ENCODE results near the gene RPRD1A.

Gene RPRD1A

DNA sequence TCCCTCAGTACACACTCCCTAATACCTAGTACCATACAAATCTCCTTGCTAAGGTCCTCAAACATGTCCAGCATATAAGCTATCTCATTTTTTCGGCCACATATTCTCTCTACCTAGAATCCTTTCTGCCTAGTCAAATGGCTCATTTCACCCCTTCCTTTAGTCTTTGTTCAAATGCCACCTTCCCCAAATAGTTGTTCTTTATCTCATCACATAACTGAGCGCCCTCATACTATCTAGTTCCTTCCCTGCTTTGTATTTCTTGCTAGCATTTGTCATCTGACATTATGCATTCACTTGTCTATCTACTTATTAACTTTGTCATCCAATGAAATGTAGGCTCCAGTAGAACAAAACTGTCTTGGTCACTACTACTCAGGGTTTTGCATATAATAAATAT lies 35.5 kb downstream of the RPRD1A start:
- Histone ChIP-seq H3K4me3 (replicated peaks; ENCODE audit: insufficient read depth, low read length) (no peak overlapping the region), H3K27ac (replicated peaks) (no peak overlapping the region), H3K27me3 (ENCODE audit: insufficient read depth, poor library complexity, severe bottlenecking) (no peaks in the 10 kb centered on the region)
- no peak for DNase-seq (ENCODE audit: low read depth in 1 of 2, low spot score in 1 of 2)
- TF ChIP-seq GABPA (IDR thresholded peaks at IDR 0.05; ENCODE audit: low read depth) (no peak), POLR2AphosphoS5 (IDR thresholded peaks at IDR 0.05; ENCODE audit: low read depth) (no peak), SPI1 (IDR thresholded peaks at IDR 0.05; ENCODE audit: borderline replicate concordance, low read depth) (no peak)
- TF ChIP-seq, protein P1, sequence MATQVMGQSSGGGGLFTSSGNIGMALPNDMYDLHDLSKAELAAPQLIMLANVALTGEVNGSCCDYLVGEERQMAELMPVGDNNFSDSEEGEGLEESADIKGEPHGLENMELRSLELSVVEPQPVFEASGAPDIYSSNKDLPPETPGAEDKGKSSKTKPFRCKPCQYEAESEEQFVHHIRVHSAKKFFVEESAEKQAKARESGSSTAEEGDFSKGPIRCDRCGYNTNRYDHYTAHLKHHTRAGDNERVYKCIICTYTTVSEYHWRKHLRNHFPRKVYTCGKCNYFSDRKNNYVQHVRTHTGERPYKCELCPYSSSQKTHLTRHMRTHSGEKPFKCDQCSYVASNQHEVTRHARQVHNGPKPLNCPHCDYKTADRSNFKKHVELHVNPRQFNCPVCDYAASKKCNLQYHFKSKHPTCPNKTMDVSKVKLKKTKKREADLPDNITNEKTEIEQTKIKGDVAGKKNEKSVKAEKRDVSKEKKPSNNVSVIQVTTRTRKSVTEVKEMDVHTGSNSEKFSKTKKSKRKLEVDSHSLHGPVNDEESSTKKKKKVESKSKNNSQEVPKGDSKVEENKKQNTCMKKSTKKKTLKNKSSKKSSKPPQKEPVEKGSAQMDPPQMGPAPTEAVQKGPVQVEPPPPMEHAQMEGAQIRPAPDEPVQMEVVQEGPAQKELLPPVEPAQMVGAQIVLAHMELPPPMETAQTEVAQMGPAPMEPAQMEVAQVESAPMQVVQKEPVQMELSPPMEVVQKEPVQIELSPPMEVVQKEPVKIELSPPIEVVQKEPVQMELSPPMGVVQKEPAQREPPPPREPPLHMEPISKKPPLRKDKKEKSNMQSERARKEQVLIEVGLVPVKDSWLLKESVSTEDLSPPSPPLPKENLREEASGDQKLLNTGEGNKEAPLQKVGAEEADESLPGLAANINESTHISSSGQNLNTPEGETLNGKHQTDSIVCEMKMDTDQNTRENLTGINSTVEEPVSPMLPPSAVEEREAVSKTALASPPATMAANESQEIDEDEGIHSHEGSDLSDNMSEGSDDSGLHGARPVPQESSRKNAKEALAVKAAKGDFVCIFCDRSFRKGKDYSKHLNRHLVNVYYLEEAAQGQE (IDR thresholded peaks at IDR 0.05; ENCODE audit: insufficient replicate concordance, low read depth) = no peak
- TF ChIP-seq, protein P2, sequence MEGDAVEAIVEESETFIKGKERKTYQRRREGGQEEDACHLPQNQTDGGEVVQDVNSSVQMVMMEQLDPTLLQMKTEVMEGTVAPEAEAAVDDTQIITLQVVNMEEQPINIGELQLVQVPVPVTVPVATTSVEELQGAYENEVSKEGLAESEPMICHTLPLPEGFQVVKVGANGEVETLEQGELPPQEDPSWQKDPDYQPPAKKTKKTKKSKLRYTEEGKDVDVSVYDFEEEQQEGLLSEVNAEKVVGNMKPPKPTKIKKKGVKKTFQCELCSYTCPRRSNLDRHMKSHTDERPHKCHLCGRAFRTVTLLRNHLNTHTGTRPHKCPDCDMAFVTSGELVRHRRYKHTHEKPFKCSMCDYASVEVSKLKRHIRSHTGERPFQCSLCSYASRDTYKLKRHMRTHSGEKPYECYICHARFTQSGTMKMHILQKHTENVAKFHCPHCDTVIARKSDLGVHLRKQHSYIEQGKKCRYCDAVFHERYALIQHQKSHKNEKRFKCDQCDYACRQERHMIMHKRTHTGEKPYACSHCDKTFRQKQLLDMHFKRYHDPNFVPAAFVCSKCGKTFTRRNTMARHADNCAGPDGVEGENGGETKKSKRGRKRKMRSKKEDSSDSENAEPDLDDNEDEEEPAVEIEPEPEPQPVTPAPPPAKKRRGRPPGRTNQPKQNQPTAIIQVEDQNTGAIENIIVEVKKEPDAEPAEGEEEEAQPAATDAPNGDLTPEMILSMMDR (IDR thresholded peaks at IDR 0.05; ENCODE audit: insufficient read depth, low read length) = no peak

DNA sequence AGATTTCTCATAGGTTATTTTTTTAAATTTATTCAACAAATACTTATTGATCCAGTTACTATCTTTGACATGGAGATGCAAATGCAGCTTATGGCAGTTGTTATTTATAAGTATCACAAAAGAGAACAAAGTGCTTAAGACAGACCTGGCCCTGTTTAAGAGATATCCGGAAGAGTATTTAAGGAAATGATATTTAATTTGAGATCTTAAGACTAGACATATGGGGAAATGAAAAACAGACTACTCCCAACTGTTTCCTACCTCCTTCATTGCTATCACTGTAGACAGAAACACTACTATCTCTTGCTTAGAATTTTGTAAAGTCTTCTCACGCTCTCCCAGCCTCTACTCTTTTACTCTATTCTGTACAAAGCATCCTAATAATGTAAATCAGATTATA lies 36.0 kb downstream of the RPRD1A start:
- TF ChIP-seq SPI1 (IDR thresholded peaks at IDR 0.05; ENCODE audit: borderline replicate concordance, low read depth) (no peak), GABPA (IDR thresholded peaks at IDR 0.05; ENCODE audit: low read depth) (no peak), POLR2AphosphoS5 (IDR thresholded peaks at IDR 0.05; ENCODE audit: low read depth) (no peak)
- TF ChIP-seq, protein P1 (IDR thresholded peaks at IDR 0.05; ENCODE audit: insufficient replicate concordance, low read depth) = no peak
- TF ChIP-seq, protein P2 (IDR thresholded peaks at IDR 0.05; ENCODE audit: insufficient read depth, low read length) = no peak
- no peak overlapping the region for H3K4me3 ChIP-seq (replicated peaks; ENCODE audit: insufficient read depth, low read length)
- no peak overlapping the region for H3K27ac ChIP-seq (replicated peaks)
- no peaks in the 10 kb centered on the region for H3K27me3 ChIP-seq (ENCODE audit: insufficient read depth, poor library complexity, severe bottlenecking)
- DNase-seq (ENCODE audit: low read depth in 1 of 2, low spot score in 1 of 2) = no peak

DNA sequence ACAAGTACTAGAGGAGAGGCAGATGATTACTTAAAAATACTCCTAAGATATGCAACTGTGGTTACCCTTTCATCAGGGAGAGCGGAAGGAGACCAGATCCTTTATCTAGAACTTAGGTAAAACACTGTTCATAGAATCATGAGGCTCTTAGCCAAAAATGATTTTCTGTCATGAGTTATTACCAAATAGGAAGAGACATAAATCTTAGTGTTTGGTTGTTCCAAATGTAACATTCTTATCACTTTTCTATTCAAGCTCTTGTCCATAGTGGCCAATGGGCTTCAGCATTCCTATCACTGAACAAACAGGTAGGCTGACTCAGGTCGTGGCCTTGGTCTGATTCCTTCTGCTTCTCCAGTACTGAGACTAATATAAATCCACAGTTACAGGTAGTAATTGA lies 38.5 kb downstream of the RPRD1A start:
- Histone ChIP-seq H3K4me3 (replicated peaks; ENCODE audit: insufficient read depth, low read length) (no peak overlapping the region), H3K27ac (replicated peaks) (no peak overlapping the region), H3K27me3 (ENCODE audit: insufficient read depth, poor library complexity, severe bottlenecking) (no peaks in the 10 kb centered on the region)
- TF ChIP-seq GABPA (IDR thresholded peaks at IDR 0.05; ENCODE audit: low read depth) = no peak
- no peak for TF ChIP-seq POLR2AphosphoS5 (IDR thresholded peaks at IDR 0.05; ENCODE audit: low read depth)
- TF ChIP-seq SPI1 (IDR thresholded peaks at IDR 0.05; ENCODE audit: borderline replicate concordance, low read depth) = no peak
- TF ChIP-seq, protein P2 (IDR thresholded peaks at IDR 0.05; ENCODE audit: insufficient read depth, low read length) = no peak
- TF ChIP-seq, protein P1 (IDR thresholded peaks at IDR 0.05; ENCODE audit: insufficient replicate concordance, low read depth) = no peak
- DNase-seq (ENCODE audit: low read depth in 1 of 2, low spot score in 1 of 2) = no peak

Data from HL-60 (cell line).